Stimulated activated CD8-positive, alpha-beta memory T cell treated with anti-CD3 and anti-CD28 coated beads, Interleukin-12 subunit alpha, Interleukin-12 subunit beta, amount 100 ng/mL, for 24 hours (primary cell): ENCODE results near the gene DHX40.
"Not testable (repeated sequence)": the region's sequence is repeated elsewhere in the genome, so short reads cannot be mapped to it uniquely, and the experiment has no call there.

Source experiments
- DNase-seq: peaks from one replicate; pipeline ENCODE4 v3.0.0-alpha.2; 2020; ENCODE audit errors: extremely low read depth

DHX40 gene

DNA sequence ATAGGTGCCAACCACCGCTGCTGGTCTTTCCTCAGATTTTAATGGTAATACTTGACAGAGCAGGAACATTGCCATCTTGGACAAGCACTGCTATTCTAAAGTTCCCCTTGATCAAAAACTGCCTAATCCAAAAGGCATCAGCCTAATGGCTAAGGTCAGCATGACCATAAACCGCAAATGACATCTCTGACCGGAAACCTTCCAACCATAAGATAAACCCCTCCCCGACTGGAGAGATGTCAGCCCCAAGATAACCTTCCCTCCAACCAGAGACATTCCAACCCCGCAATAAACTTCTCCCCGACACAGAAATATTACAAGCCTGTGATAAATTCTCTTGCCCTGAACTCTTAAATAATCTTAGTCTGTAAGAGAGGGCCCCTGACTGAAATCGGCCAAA lies 7.4 kb upstream of the DHX40 start:
- DNase-seq, result no peak

- no peak for DNase-seq
Observed at GRCh38 chr17:59558953-59559352, 6.5 kb upstream of the DHX40 start.

- no peak for DNase-seq
Observed at GRCh38 chr17:59561042-59561441, 4.4 kb upstream of the DHX40 start.

GRCh38 chr17:59565959-59566324 lies 532 bp downstream of the DHX40 start:
- peak; percentile 3 for DNase-seq

DNA sequence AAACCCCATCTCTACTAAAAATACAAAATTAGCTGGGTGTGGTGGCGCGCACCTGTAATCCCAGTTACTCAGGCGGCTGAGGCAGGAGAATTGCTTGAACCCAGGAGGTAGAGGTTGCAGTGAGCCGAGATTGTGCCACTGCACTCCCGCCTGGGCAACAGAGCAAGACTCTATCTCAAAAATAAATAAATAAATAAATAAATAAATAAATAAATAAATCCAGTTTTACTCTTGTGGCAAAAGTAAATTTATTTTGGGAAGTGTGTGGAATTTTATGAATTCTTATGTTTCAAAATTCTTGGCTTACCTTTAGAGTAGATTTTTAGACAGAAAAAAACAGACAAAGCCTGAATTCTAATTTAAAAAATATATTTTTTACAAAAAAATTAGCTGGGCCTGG lies 3.7 kb downstream of the DHX40 start:
- not testable (repeated sequence) for DNase-seq

DNA sequence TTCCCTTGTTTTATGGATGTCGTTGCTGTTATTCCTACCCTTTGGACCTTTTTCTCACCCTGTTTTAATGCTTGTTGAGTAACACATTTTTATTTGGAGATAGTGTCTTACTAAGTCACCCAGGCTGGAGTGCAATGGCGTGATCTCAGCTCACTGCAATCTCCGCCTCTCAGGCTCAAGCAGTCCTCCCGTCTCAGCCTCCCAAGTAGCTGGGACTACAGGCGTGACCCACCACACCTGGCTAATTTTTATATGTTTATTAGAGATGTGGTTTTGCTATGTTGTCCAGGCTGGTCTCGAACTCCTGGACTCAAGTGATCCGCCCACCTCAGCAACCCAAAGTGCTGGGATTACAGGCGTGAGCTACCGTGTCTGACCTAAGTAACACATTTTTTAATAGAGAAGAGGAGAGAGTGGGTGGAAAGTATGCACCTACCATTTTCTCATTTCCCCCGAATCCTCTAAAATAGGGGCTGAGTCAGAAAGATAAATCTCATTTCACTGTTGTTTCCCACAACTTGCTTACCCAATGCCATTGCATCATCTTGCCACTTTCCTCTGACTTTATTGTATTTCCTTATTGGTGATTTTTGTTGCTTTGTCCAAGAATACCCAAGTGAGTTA lies 7.0 kb downstream of the DHX40 start:
- DNase-seq, result no peak

GRCh38 chr17:59584168-59584567 lies 18.8 kb downstream of the DHX40 start:
- not testable (repeated sequence) for DNase-seq

- no peak for DNase-seq
Observed at GRCh38 chr17:59600169-59600568, 34.8 kb downstream of the DHX40 start.

DNA sequence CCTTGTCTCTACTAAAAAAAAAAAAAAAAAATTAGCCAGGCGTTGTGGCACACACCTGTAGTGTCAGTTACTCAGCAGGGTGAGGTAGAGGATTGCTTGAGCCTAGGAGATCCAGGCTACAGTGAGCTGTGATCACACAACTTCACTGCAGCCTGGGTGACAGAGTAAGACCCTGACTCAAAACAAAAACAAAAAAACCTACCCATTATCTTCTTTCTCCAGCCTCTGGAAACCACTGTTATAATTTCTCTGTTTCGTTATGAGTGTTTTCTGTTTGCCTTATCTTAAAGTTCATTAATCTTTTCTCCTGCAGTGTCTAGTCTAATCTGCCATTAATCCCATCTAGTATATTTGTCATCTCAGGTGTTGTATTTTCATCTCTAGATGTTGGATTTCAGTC lies 35.7 kb downstream of the DHX40 start:
- DNase-seq, result no peak

- DNase-seq, result no peak
Observed at GRCh38 chr17:59607061-59607460, 41.7 kb downstream of the DHX40 start.

- DNase-seq, result no peak
Observed at GRCh38 chr17:59607817-59608403, 42.5 kb downstream of the DHX40 start.

DNA sequence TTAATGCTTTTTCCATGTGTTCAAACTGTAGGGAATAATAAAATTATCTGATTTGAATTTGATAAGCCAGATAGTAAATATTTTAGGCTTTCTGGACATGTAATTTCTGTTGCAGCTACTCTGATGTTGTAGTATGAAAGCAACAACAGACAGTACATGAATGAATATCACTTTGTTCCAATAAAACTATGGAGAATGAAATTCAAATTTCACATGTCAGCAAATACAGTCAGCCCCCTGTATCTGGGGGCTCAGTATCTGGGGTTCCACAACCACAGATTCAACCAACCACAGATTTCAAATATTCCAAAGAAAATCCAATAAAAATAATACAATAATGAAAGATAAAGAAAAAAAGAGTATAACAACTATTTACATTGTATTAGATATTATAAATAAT lies 46.1 kb downstream of the DHX40 start:
- DNase-seq, result no peak

DNA sequence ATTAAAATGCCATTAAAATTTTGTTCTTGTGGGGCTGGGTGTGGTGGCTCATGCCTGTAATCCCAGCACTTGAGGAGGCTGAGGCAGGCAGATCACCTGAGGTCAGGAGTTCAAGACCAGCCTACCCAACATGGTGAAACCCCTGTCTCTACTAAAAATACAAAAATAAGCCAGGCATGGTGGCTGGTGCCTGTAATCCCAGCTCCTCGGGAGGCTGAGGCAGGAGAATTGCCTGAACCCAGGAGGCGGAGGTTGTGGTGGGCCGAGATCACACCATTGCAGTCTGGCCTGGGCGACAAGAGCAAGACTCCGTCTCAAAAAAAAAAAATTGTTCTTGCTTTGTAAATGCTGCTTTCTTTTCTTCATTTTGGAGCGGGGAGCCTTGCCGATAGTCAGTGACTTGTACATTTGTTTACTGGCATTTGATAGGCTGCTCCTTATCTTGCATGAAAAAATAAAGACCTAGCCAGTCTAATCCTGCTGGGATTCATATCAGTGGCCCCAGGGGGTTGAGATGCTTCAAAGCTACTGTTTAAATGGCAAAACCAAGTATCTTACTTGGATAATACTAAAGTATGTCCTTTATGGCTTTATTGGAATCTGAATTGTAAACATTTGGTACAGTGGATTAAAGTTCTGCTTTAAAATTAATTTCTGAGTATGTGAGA lies 51.0 kb downstream of the DHX40 start:
- DNase-seq, result no peak

GRCh38 chr17:59617156-59617732 lies 51.8 kb downstream of the DHX40 start:
- DNase-seq, result no peak

- DNase-seq, result no peak
Observed at GRCh38 chr17:59619035-59619297, 53.6 kb downstream of the DHX40 start.

- DNase-seq, result peak; percentile 82
Observed at GRCh38 chr17:59619298-59620063, 54.1 kb downstream of the DHX40 start, which contains the start of gene CLTC. CLTC (plus strand) TSS chr17:59619895; CDS start chr17:59620132, 237 bp downstream.

- DNase-seq, result no peak
Observed at GRCh38 chr17:59620064-59620359, 54.6 kb downstream of the DHX40 start.

DNA sequence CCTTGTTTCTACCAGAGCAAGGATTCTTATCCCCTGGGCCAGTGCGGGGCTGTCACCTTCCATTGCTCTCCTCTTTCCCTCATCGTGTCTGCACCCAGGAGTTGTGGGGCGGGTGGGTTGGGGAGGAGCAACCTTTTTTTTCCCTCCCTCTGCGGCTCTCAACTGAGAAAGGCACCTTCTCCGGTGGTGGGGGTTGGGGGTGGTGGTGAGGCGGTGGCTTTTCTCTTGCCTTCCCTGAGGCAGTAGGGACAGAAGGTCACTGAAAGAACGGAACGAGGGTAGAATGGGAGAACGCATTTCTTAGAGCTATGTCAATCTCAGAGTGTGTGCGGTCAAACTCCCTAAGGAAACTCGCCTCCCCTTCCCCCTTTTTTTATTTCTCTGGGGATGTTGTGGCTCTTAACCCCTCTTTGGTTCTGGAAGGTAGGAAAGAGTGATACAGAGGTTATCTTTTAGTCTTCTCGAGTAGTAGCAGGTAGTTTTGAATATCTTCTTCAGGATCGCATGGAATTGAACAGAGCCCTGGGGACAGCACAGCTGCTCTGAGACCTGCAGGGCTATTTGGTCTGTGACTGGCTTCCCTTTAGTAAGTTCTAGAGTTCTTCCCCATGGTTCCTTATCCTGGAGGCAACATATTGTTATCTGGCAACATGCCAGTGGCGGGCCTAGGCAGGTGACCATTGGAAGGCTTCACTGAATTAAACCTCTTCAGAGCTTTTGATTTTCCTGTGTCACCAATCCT lies 55.3 kb downstream of the DHX40 start:
- no peak for DNase-seq

DNA sequence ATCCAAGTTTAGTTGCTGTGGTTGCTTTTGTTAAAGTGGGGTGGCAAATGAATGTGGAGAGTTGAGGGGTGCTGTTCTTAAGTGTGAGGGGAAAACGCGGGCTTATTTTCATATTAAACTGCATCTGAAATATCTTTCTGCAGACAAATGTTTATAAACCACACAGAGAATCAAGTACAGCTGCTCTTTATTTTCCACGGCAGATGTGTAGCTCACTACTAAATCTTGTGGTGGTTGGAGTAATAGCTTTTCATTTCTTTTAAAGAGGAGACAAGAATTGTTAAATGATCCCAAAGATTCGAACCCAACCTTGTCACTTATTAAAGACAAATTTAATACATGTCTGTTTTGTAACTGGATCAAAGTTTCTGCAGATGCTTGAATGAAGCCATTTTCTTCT lies 56.4 kb downstream of the DHX40 start:
- DNase-seq, result no peak

- no peak for DNase-seq
Observed at GRCh38 chr17:59623151-59623550, 57.7 kb downstream of the DHX40 start.

GRCh38 chr17:59626756-59627155 lies 61.3 kb downstream of the DHX40 start:
- DNase-seq, result no peak

GRCh38 chr17:59627274-59627673 lies 61.9 kb downstream of the DHX40 start:
- no peak for DNase-seq
